Coronary artery (tissue), 2 donors: ENCODE results near the gene RNF213.

Experiments
- DNase-seq: peaks from one replicate; pipeline ENCODE4 v3.0.0-alpha.2; 2017; ENCODE audit warnings: low spot score
- H3K27ac ChIP-seq, 2 donors: fragments of 200-600 bp; sonication (generic); one replicate each; pipeline ENCODE4 v1.5.1; 2016 to 2019
- H3K4me3 ChIP-seq: fragments of 200-600 bp; sonication (generic); 2 replicates; pipeline ENCODE4 v1.5.1; 2016; ENCODE audit warnings: mild to moderate bottlenecking, moderate library complexity
- CTCF ChIP-seq: fragments of 200-600 bp; sonication (generic); IDR thresholded peaks from one replicate; pipeline ENCODE4 v1.5.1; 2019; ENCODE audit warnings: antibody characterized with exemption

Gene RNF213

GRCh38 chr17:80441598-80442322 lies 181.1 kb downstream of the RNF213 start:
- H3K4me3 ChIP-seq = no peak overlapping the region
- DNase-seq = no peak

GRCh38 chr17:80442323-80442659 lies 181.6 kb downstream of the RNF213 start:
- Histone ChIP-seq H3K4me3 (no peak overlapping the region), H3K27ac (no peak overlapping the region)
- TF ChIP-seq CTCF = no peak
- no peak for DNase-seq

More at GRCh38 chr17:80441598-80442322, 181.1 kb downstream of the RNF213 start:
- TF ChIP-seq CTCF = no peak
- no peak overlapping the region for H3K27ac ChIP-seq

GRCh38 chr17:80442764-80443163 lies 182.1 kb downstream of the RNF213 start:
- Histone ChIP-seq H3K27ac (no peak overlapping the region), H3K4me3 (no peak overlapping the region)
- no peak for TF ChIP-seq CTCF
- DNase-seq = no peak

GRCh38 chr17:80443498-80443897 lies 182.8 kb downstream of the RNF213 start:
- DNase-seq = no peak
- no peak overlapping the region for H3K4me3 ChIP-seq
- H3K27ac ChIP-seq = no peak overlapping the region
- TF ChIP-seq CTCF = no peak

GRCh38 chr17:80443916-80444643 lies 183.4 kb downstream of the RNF213 start:
- no peak overlapping the region for H3K27ac ChIP-seq
- no peak for DNase-seq
- H3K4me3 ChIP-seq = no peak overlapping the region
- TF ChIP-seq CTCF = no peak

GRCh38 chr17:80444644-80444979 lies 184.0 kb downstream of the RNF213 start:
- TF ChIP-seq CTCF = no peak
- Histone ChIP-seq H3K4me3 (no peak overlapping the region), H3K27ac (no peak overlapping the region)
- DNase-seq = no peak
